ENCODE data around the gene IFNLR1. TPM values are rescaled to one million over a fixed set of nuclear protein-coding genes. Genes with fewer than 3 reads are reported as not detected.

The IFNLR1 gene
- total RNA-seq, 1 experiment from 2014 or later = not detected

- DNase-seq (ENCODE audit: low read depth, low spot score) = no peak
- in situ Hi-C loops (cut with HindIII; ENCODE audit: low pct_unique_long_range_greater_than_20kb, low sequenced_read_pairs) = no loop called here
Observed at GRCh38 chr1:24119859-24120756, 67.0 kb downstream of the IFNLR1 start.

GRCh38 chr1:24119489-24119858 lies 67.6 kb downstream of the IFNLR1 start:
- DNase-seq (ENCODE audit: low read depth, low spot score) = no peak
- in situ Hi-C loops (cut with HindIII; ENCODE audit: low pct_unique_long_range_greater_than_20kb, low sequenced_read_pairs) = no loop called here

- DNase-seq (ENCODE audit: low read depth, low spot score) = no peak
- in situ Hi-C loops (cut with HindIII; ENCODE audit: low pct_unique_long_range_greater_than_20kb, low sequenced_read_pairs) = no loop called here
Observed at GRCh38 chr1:24118410-24119242, 68.5 kb downstream of the IFNLR1 start.

GRCh38 chr1:24117722-24118409 lies 69.2 kb downstream of the IFNLR1 start:
- in situ Hi-C loops (cut with HindIII; ENCODE audit: low pct_unique_long_range_greater_than_20kb, low sequenced_read_pairs) = no loop called here
- no peak for DNase-seq (ENCODE audit: low read depth, low spot score)

- in situ Hi-C loops (cut with HindIII; ENCODE audit: low pct_unique_long_range_greater_than_20kb, low sequenced_read_pairs) = no loop called here
- DNase-seq (ENCODE audit: low read depth, low spot score) = no peak
Observed at GRCh38 chr1:24117132-24117531, 70.0 kb downstream of the IFNLR1 start.

- DNase-seq (ENCODE audit: low read depth, low spot score) = no peak
- in situ Hi-C loops (cut with HindIII; ENCODE audit: low pct_unique_long_range_greater_than_20kb, low sequenced_read_pairs) = no loop called here
Observed at GRCh38 chr1:24114753-24115152, 72.3 kb downstream of the IFNLR1 start.

GRCh38 chr1:24113641-24114033 lies 73.5 kb downstream of the IFNLR1 start:
- DNase-seq (ENCODE audit: low read depth, low spot score) = no peak
- in situ Hi-C loops (cut with HindIII; ENCODE audit: low pct_unique_long_range_greater_than_20kb, low sequenced_read_pairs) = no loop called here

GRCh38 chr1:24111996-24112779 lies 74.9 kb downstream of the IFNLR1 start, which contains the start of gene MYOM3:
MYOM3 (minus strand) TSS chr1:24112135; CDS start chr1:24108636, 3,499 bp downstream.
- in situ Hi-C loops (cut with HindIII; ENCODE audit: low pct_unique_long_range_greater_than_20kb, low sequenced_read_pairs) = no loop called here

GRCh38 chr1:24111262-24111995 lies 75.7 kb downstream of the IFNLR1 start:
- in situ Hi-C loops (cut with HindIII; ENCODE audit: low pct_unique_long_range_greater_than_20kb, low sequenced_read_pairs) = no loop called here
- DNase-seq (ENCODE audit: low read depth, low spot score) = no peak

More at GRCh38 chr1:24111996-24112779, 74.9 kb downstream of the IFNLR1 start, which contains the start of gene MYOM3:
- DNase-seq (ENCODE audit: low read depth, low spot score) = peak; percentile 64

- DNase-seq (ENCODE audit: low read depth, low spot score) = no peak
- in situ Hi-C loops (cut with HindIII; ENCODE audit: low pct_unique_long_range_greater_than_20kb, low sequenced_read_pairs) = no loop called here
Observed at GRCh38 chr1:24110642-24111261, 76.3 kb downstream of the IFNLR1 start.

- no peak for DNase-seq (ENCODE audit: low read depth, low spot score)
- in situ Hi-C loops (cut with HindIII; ENCODE audit: low pct_unique_long_range_greater_than_20kb, low sequenced_read_pairs) = no loop called here
Observed at GRCh38 chr1:24109686-24110475, 77.2 kb downstream of the IFNLR1 start.

GRCh38 chr1:24109166-24109483 lies 78.0 kb downstream of the IFNLR1 start:
- no peak for DNase-seq (ENCODE audit: low read depth, low spot score)
- in situ Hi-C loops (cut with HindIII; ENCODE audit: low pct_unique_long_range_greater_than_20kb, low sequenced_read_pairs) = no loop called here

- no peak for DNase-seq (ENCODE audit: low read depth, low spot score)
- in situ Hi-C loops (cut with HindIII; ENCODE audit: low pct_unique_long_range_greater_than_20kb, low sequenced_read_pairs) = no loop called here
Observed at GRCh38 chr1:24108334-24109165, 78.5 kb downstream of the IFNLR1 start.

GRCh38 chr1:24107462-24108138 lies 79.5 kb downstream of the IFNLR1 start:
- no peak for DNase-seq (ENCODE audit: low read depth, low spot score)
- in situ Hi-C loops (cut with HindIII; ENCODE audit: low pct_unique_long_range_greater_than_20kb, low sequenced_read_pairs) = no loop called here

All from SK-MEL-5 (cell line).